ENCODE measurements around the gene SORBS1. TPM values are rescaled to one million over a fixed set of nuclear protein-coding genes. Genes with fewer than 3 reads are reported as not detected.

SORBS1 gene
- total RNA-seq, 2 donors from 2014 or later = 465 to 617 TPM

DNA sequence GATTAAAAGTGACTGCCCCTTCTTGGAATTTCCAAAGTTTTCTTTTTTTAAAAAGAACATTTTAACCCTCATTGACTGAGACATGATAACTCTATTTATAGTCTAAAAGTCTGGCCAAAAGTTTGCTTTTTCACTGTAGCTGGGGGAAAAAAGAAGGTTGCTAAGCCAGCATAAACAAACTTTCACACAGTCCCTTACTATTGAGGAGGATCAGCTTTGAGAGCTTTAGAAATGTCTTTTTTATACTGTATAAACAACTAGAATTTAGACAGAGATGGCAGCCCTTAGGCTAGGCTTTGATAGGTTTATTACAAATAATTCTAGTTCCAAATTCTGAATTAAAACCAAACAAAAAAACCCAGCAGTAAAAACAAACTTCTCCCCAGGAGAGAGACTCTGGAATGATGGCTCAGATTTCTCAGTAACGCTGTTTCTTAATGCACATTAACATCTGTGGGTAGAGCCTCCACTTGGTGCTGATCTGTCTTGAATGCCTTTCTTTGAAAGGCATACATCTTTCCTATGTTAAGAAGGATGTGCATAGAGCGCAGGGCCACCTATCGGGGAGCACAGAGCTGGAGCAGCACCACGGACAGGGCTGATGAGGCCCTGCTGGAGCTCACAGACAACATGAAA is 169.5 kb downstream of the SORBS1 start:
- intact Hi-C loops (cut with DNase I) = no loop called here
- DNase-seq = no peak
- peak; percentile 18 to 52 for ATAC-seq

GRCh38 chr10:95391164-95391563 is 170.0 kb downstream of the SORBS1 start:
- intact Hi-C loops (cut with DNase I) = no loop called here
- ATAC-seq = peak; percentile 3
- DNase-seq = no peak

- no peak for DNase-seq
- no peak for ATAC-seq
- intact Hi-C loops (cut with DNase I) = no loop called here
Measured at GRCh38 chr10:95389982-95390381, 171.2 kb downstream of the SORBS1 start.

- DNase-seq (no peak), ATAC-seq (no peak)
- intact Hi-C loops (cut with DNase I) = no loop called here
Measured at GRCh38 chr10:95389176-95389575, 172.0 kb downstream of the SORBS1 start.

- no peak for DNase-seq
- intact Hi-C loops (cut with DNase I) = no loop called here
- peak; percentile 39 to 46 for ATAC-seq
Measured at GRCh38 chr10:95388539-95388938, 172.6 kb downstream of the SORBS1 start.

DNA sequence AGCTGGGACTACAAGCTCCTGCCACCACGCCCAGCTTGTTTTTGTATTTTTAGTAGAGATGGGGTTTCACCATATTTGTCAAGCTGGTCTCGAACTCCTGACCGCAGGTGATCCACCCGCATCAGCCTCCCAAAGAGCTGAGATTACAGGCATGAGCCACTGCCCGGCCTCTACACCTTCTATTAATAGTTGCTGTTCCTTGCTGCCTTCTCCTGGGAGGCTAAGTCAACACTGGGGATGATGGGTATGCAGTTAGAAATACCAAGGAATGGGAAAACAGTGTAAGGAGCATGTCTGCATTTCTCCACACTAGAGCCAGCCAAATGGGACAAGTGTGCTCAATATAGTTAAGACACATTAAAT is 173.1 kb downstream of the SORBS1 start:
- no peak for DNase-seq
- intact Hi-C loops (cut with DNase I) = no loop called here
- ATAC-seq = peak in 1 of 2 donors; percentile 16

- no peak for ATAC-seq
- intact Hi-C loops (cut with DNase I) = no loop called here
- DNase-seq = no peak
Measured at GRCh38 chr10:95384011-95384704, 177.0 kb downstream of the SORBS1 start.

GRCh38 chr10:95382596-95382995 is 178.6 kb downstream of the SORBS1 start:
- ATAC-seq (no peak), DNase-seq (no peak)
- intact Hi-C loops (cut with DNase I) = no loop called here

- ATAC-seq = no peak
- intact Hi-C loops (cut with DNase I) = no loop called here
- no peak for DNase-seq
Measured at GRCh38 chr10:95382174-95382573, 179.0 kb downstream of the SORBS1 start.

DNA sequence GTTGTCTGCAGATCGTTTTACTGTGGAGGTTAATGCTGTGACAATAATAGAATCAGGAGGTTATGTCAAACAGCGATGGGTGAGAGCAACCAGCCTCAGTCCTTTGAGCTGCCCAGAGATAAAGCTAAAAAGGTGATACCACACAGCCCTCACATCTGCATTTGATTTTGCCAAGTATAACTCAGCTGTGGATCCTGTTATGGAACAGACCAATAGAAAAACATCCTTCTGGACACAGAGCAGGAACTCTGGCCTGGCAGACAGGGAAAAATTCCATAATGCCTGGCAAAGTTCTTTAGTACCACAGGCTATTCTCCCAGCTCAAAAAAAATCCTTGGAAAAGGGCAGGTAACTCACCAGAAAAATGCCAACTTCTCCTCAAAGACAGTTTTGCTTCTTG is 183.2 kb downstream of the SORBS1 start:
- intact Hi-C loops (cut with DNase I) = loop anchor here (5.0 kb wide), 2 partner anchors 44 to 224 kb away; no protein-coding TSS in a partner anchor
- ATAC-seq (peak; percentile 47 to 58), DNase-seq (no peak)

DNA sequence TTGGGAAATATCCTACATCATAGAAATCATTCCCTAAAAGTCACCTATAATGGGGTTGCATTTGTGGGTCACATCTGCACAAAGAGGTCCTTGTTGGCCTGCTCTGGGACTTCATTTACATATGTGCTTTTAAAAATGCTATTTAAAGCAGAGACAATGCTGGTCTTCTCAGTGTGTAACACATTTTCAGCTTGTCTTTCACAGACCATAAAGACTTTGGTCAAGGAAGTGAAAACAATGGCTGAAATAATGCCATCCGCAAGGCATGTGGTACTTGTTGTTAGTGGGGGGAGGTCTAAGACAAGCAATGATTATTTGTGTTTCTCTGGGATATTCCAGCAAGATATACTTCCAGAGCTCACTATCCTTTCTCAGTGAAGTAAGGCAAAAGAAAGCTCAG is 185.8 kb downstream of the SORBS1 start:
- DNase-seq (no peak), ATAC-seq (no peak)
- intact Hi-C loops (cut with DNase I) = loop anchor here (2.0 to 5.0 kb wide), 3 partner anchors 47 to 227 kb away; no protein-coding TSS in a partner anchor

- intact Hi-C loops (cut with DNase I) = loop anchor here (2.0 to 5.0 kb wide), 3 partner anchors 48 to 228 kb away; no protein-coding TSS in a partner anchor
- DNase-seq (peak; percentile 82), ATAC-seq (peak; percentile 88 to 93)
Measured at GRCh38 chr10:95374597-95375209, 186.5 kb downstream of the SORBS1 start.

GRCh38 chr10:95373660-95374059 is 187.5 kb downstream of the SORBS1 start:
- DNase-seq (no peak), ATAC-seq (no peak)
- intact Hi-C loops (cut with DNase I) = loop anchor here in 1 of 2 donors (2.0 kb wide), 1 partner anchor 229 kb away; no protein-coding TSS in a partner anchor

- DNase-seq (no peak), ATAC-seq (no peak)
- intact Hi-C loops (cut with DNase I) = loop anchor here (5.0 to 10.0 kb wide), 2 partner anchors 180 to 232 kb away; no protein-coding TSS in a partner anchor
Measured at GRCh38 chr10:95364342-95364741, 196.8 kb downstream of the SORBS1 start.

- ATAC-seq = peak; percentile 31 to 36
- DNase-seq = no peak
- intact Hi-C loops (cut with DNase I) = loop anchor here (5.0 to 10.0 kb wide), 2 partner anchors 179 to 231 kb away; no protein-coding TSS in a partner anchor
Measured at GRCh38 chr10:95363303-95363912, 197.8 kb downstream of the SORBS1 start.

DNA sequence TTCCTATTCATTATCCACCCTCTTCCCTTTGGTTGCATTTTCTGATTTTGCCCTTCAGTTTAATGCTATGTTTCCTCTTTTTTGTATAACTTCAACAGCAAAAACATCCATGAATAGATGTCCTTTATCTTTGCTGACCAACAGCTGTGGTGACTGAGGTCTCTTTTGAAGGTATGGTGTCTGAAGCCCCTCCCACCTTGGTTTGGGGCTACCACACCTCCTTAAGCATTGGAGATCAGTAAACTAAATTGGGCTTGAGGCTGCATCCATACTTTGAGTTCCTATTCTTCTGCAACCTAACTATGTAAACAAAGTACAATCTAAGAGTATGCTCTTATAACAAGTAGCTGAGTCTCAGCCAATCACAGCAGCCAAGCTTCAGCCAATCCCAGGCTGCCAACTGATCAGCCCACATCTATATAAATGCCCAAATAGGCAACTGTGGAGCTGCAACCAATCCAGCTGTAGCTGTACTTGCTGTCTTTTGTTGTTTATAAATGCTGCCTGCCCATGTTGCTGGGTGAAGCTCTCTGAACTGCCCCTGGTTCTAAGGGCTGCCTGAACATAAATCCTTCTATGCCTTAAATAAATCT is 201.0 kb downstream of the SORBS1 start:
- intact Hi-C loops (cut with DNase I) = loop anchor here (5.0 to 10.0 kb wide), 2 partner anchors 175 to 228 kb away; no protein-coding TSS in a partner anchor
- DNase-seq (no peak), ATAC-seq (no peak)

DNA sequence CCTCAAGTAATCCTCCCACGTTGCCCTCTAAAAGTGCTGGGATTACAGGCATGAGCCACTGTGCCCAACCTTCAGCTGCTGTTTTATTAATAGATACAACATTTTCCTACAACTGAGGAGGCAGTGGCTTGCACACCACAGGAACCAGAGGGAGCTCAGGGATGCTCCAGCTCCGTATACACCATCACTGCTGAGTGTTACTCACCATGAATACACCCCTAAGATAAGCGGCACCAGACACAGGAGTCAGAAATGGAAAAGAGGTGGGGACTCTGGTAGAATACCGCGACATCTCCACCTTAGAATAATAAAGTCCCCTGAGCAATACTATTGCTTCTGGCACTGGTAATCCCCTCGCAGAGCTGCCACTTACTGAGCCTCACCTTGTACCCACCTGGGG is 201.7 kb downstream of the SORBS1 start:
- peak in 1 of 2 donors; percentile 14 for ATAC-seq

DNA sequence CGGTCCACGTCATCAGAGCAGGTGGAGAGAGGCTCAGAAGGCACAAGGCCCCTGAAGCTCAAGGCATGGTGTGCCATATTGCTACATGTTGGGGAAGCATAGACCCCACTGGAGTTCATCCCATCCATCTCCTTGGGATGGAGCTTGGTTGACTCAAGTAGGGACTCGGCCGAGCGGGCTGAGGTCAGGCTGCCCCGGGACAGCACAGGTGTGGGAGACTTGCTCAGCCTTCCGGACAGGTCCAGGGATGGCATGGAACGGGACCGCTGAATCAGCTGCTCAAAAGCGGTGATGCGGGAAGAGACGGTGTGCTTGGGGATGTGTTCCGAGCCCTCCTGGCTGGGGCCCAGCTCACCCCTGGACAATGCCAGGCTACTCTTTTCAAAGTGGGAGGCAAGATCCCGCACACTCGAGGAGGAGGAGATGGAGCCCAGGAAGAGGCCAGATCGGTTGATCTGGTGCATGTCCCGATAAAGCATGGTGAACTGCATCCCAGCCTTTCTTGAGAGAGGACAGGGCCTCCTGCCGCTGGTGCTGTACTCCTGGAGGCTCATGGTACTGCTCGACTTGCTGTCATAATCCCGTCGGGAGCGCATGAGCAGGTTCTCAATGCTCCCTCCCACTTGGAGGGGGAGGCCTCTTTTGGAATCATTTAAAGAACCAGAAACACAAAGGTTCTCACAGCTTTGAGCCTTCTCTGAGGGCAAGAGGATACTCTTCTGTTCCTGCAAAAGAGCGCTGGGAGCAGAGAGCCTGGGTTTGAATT is 204.8 kb downstream of the SORBS1 start:
- intact Hi-C loops (cut with DNase I) = loop anchor here in 1 of 2 donors (10.0 kb wide), 1 partner anchor 112 kb away; no protein-coding TSS in a partner anchor
- no peak for DNase-seq
- peak in 1 of 2 donors; percentile 5 for ATAC-seq

More for the DNA sequence above, 201.7 kb downstream of the SORBS1 start:
- intact Hi-C loops (cut with DNase I) = loop anchor here in 1 of 2 donors (10.0 kb wide), 1 partner anchor 115 kb away; no protein-coding TSS in a partner anchor
- DNase-seq = no peak

Measured in left cardiac atrium (tissue), 4 donors.